HG03045 (cell line): ENCODE measurements around the gene CREG1.
"Not testable (repeated sequence)": the region's sequence is repeated elsewhere in the genome, so short reads cannot be mapped to it uniquely, and the experiment has no call there.

ENCODE experiments used
- ATAC-seq: cut with Tn5 transposase; IDR thresholded peaks from one replicate; pipeline ENCODE4 v1.9.1; 2021; ENCODE audit warnings: mild to moderate bottlenecking, moderate library complexity; ENCODE audit not compliant: unreplicated experiment

CREG1 gene

DNA sequence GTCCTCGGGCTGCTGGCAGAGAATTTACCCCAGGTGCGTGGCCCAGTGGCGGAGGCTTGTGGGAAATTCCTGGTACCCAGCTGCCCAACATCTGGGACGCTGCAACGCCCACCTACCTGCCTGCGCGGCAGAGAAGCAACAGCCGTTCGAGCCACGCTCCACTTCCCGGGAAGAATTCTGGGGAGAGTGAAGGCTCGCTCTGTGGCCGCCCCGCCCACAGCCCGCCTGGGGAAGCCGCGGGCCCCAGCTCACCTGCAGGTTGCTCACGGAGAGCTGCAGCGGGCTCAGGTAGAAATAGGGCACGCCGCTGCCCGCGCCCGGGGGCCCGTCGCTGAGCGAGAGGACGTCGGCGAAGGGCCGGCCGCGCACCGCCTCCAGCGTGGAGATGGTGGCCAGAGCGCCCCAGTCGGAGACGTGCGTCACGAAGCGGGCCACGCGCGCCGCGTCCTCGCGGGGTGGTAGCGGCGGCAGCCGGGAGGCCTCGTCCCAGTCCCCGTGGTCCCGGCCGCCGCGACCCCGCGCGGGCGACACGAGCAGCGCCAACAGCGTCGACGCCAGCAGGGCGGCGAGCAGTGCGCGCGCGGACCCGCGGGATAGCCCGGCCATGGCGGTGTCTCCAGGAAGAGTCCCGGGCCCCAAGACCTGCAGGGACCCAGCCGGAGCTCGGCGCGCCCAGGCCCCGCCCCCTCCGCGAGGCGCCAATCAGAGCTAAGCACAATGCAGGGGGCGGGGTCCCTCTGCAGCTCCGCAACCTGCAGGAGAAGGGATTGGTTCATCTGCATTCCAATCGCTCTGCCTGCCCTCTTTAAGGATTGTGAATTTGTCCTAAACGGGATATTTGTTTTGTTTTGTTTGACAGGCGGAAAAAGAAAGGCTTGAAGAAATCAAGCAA is at the start of gene CREG1:
Gene CREG1, minus strand, starts transcription at position 627 of the 892 bp plus-strand sequence.
- peak; percentile 99 for ATAC-seq

DNA sequence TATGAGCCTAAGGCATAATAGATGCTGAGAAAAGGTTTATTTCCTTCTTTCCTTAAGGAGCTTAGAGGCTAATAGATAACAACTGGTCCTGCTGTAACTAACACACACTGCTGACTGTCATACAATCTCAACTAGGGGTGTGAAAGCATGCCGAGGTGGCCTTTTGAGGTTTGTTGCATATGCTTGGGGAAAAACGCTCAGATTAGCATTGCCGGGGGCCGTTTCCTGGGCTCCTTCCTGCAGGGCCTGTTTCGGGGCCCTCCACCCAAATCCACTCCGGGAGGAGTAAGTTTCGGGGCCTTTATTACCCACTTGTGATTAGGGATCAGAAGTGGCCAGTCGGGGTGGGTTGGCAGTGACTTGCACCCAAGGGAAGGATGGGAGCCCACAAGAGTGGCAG is 49.3 kb upstream of the CREG1 start:
- ATAC-seq: no peak

DNA sequence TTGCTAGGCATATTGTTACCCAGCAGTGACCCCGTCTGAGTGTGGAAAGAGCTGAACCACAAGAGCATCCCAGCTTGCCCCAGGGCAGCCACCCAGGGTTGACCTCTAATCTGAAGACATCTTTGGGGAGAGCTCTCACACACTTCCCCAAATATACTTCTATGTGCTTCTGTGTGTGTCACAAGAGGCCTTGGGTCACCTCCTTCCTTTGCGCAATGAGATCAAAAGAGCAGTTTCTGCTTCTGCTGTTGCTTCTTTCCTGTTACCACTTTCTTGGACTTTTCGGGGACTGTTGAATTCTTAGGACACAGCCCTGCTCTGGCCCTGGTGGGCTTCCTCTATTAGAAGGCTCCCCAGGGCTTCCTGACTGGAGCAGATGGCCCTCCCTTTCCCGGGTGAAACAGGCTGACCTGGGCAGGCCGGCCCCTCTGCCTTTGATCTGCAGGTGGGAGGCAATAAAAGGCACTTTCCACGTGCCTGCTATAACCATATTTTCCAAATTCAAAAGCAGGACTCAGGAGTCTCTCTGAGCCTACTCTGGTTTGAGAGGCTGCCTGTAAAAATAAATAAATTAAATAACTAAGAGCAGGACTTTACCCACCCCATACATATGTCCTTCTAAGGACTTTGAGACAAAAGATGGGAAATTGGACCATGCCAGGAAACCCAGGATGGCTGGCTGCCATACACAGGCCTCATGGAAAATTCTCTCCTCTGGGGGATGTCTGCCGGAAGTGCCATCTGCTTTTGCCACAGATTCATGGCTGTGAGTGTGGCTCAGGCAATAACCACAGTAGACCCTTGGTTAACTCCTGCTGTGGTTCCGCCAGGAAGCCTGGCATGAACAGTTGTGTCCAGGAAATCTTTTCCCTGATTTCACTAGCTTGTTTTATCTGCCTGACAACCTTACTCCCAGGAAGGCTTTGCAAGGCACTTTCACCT is 48.2 kb upstream of the CREG1 start:
- no peak for ATAC-seq

DNA sequence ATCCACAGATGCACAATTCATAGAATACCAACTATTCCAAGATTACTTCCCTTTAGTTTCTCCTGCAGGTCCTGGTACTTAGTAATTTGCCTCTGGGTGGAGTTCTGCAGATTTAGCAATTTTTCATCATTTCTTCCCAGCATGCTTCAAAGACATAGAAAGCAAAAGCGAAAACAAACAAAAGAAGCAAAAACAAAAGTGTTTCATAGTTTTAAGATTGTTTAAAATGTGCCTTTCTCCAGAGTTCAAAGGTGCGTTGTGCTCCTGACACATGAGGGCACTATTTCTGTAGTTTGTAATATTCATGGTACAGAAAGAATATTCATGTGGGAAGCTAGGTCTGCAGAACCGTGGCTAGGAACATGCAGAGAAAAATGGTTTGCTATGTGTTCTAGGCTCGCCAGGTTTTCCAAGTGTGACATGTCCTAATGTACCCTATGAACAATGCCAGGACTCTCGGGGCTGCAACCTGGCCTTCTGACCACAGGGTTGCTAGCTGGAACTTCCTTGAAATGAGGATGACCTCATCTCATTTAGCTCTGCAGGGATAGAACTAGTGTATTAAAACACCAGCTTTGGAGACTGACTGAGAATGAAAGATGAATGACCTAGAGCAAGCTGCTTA is 46.5 kb upstream of the CREG1 start:
- ATAC-seq: peak; percentile 57

DNA sequence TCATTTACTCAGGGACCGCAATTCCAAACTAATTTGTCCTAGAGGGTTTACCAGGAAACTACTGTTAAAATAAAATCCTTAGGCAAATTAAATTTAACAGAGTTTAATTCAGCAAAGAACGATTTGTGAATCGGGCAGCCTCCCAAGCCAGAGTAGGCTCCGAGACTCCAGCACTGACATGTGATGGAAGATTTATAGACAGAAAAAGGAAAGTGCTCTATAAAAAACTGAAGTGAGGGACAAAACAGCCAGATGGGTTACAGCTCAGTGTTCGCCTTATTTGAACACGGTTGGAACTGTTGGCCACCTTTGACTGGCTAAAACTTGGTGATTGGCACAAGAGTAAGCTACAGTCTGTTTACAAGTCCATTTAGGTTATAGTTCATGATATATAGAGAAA is 41.3 kb upstream of the CREG1 start:
- no peak for ATAC-seq

DNA sequence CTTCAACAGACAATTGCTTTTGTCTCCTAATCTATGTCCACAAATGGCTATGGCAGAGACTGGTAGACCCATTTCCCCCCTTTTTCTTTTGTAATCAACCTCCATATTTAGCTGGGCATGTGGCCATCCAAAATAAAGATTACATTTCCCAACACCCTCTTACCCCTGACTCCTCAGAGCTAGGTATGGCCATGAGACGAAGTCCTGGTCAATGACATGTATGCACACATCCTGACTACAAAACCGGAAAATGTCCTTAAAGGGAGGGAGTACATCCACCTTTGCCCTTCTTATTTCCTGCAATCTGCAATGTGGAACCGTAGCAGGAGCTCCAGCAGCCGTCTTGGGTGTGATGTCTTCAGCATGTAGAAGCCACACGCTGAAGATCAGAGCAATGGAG is 40.3 kb upstream of the CREG1 start:
- ATAC-seq: no peak

DNA sequence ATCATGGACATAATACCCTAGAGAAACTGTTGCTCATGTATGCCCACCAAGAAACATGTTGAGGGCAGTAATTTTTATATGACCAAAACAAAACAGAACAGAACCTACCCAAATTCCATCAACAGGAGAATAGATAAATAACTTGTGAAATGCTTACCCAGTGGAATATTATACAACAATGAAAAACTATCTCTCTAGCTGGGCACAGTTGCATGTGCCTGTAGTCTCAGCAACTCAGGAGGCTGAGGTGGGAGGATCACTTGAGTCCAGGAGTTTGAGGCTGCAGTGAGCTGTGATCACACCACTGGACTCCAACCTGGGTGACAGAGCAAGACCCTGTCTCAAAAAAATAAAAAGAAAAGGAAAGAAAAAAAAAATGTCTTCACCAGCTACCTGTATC is 38.9 kb upstream of the CREG1 start:
- no peak for ATAC-seq

DNA sequence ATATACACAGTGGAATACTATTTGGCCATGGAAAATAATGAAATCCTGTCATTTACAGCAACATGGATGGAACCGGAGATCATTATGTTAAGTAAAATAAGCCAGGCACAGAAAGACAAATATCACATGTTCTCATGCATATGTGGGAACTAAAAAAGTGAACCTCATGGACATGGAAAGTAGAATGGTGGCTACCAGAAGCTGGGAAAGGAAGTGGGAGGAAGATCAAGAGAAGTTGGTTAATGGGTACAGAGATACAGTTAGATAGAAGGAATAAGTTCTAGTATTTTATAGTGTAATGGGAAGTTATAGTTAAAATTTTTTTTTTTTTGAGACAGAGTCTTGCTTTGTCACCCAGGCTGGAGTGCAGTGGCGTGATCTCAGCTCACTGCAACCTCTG is 34.8 kb upstream of the CREG1 start:
- ATAC-seq: no peak

DNA sequence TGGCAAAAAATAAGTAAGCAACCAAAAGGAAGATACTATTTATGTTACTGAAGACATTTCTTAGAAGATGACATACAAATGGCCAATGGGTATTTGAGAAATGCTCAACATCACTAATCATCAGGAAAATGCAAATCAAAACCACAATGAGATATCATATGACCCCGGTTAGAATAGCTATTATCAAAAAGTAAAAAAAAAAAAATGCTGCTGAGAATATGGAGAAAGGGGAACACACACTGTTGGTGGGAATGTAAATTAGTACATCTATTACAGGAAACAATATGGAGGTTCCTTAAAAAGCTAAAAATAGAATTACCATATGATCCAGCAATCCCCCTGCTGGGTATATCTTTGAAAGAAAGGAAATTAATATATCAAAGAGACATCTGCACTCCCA is 34.3 kb upstream of the CREG1 start:
- no peak for ATAC-seq

DNA sequence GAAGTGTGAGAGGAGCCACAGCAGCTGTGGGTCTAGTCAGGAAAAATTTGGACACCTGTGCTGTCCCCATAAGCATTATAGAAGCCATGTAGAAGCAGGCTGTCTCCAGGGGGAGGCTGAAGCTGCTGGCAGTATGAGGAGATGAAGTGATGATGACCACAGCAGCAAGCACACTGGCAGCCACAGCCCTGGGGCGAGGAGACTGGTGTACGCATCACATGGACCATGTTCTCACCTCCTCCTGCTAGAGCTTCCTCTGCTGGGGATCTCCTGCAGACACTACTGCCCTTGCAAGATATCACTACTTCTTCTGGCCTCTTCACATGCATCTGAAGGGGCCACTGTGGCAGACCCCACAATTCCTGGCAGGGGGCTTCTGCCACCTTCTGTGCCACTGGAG is 33.8 kb upstream of the CREG1 start:
- ATAC-seq: no peak

DNA sequence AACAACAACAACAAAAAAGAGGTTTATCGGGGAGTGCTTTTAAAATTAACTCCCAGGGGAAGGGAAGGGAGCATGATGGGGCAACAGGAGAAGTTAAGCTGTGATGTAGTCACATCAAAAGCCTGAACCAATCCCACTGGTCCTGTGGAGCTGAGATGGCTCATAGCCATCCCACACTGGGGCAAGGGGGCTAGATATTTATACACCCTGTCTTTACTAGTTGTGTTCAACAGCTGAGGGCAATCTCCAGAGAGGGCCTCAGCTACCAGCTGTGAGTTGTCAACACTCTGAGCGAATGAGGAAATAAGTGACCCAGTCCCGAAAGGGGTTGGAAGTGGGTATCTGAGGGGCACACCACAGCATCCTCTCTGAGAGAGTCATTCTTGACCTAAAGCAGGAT is 31.0 kb upstream of the CREG1 start:
- ATAC-seq: no peak

DNA sequence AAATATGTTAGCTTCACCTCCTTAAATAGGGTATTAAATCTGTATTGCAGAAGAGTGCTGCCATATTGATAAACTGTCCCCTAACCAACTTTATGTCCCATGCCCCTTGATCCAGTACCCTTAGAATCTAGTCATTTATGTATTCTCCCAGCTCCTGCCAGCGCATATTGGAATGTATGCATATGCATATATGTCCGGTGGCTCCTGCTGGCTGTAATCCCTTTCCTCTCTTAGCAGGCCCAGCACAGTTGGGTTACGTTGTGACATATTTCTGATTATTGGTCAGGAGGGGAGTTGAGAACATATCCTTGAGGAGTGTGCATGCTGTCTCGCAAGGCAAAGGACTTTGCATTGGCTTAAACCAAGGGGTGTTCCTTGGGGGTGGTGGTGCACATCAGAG is 29.2 kb upstream of the CREG1 start:
- ATAC-seq: no peak

DNA sequence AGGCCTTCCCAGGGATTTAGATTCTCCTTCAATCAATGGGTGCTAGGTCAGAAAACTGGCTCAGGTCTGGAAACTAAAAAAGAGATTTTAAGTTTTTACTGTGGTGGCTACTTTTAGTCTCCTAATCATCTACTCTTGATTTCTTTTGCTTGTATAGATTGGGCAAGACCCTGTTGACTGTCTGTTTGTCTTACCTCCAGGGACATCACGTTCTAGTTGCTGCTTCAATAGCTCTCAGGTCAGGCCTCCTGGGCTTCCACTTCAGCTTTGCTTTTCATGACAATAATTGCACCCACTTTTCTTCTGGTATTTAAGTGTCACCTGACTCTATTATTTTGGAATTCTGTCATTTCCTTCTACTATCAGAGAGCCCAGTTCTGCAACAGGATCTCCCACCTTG is 28.5 kb upstream of the CREG1 start:
- no peak for ATAC-seq

DNA sequence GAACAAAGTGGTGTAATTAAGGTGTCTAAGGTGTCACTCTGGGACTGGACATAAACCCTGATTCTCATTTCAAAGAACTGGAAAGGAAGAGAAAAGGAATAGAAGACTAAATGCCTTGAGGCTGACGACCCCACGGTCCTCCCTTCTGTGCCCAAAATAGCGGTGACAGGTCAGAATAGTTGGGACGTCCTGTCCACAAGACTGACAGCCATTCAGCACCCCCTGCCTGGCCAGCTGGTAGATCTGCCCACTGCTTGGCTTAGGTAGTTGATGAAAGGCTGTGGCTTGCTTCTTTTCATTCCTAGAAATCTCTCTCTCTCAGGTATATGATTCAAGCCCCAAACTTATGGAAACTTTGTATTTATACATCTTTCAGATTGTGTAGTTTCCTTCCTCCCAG is 26.4 kb upstream of the CREG1 start:
- no peak for ATAC-seq

DNA sequence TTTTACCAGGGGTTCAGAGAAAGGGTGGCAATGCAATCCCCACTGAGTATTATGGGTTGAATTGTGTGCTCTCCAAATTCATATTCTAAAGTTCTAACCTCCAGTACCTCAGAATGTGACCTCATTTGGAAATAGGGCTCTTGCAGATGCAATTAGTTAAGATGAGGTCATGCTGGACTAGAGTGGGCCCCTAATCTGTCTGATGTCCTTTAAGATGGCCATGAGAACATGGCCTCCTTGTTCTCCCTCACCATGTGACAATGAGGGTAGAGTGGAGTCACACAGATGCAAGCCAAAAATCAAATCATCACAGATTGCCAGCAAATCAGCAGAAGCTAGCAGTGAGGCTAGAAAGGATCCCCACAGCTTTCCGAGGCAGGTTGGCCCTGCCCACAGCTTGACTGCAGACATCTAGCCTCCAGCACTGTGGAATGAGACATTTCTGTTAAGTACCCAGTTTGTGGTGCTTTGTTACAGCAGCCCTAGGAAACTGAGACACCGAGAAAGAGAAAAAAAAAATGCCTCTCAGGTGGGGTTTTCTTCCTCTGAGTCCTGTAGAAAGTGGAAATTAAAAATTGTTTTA is 25.5 kb upstream of the CREG1 start:
- no peak for ATAC-seq

DNA sequence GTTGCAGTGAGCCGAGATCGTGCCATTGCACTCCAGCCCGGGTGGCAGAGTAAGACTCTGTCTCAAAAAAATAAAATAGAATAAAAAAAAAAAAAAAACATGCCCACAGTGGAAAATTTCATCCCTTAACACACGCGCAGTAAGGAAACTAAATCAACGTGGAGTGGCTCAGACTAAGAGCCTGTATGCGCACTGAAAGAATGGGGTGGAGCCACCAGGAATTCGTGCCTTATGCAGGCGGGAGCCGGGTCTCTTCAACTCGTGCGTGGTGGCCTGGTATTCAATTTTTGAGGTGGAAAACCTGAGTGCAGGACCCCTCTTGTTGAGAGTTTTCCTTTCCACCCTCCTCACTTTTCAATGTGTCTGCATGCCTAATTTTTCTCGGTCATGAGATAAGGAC is 22.1 kb upstream of the CREG1 start:
- no peak for ATAC-seq

DNA sequence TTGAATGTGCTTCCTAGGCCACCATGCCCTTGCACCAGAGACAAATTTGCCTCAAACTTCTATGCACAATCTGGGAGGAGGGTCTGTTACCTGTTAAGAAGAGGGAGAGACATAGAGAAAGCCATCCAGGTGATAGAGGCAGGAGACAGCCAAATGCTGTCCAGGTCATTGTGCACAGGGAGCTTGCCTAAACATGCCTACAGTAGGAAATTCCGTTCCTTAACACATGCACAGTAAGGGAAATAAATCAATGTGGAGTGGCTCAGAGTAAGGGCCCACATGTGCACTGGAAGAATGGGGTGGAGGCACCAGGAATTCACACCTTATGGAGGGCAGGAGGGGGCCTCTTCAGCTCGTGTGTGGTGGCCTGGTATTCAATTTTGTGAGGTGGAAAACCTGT is 19.5 kb upstream of the CREG1 start:
- no peak for ATAC-seq

DNA sequence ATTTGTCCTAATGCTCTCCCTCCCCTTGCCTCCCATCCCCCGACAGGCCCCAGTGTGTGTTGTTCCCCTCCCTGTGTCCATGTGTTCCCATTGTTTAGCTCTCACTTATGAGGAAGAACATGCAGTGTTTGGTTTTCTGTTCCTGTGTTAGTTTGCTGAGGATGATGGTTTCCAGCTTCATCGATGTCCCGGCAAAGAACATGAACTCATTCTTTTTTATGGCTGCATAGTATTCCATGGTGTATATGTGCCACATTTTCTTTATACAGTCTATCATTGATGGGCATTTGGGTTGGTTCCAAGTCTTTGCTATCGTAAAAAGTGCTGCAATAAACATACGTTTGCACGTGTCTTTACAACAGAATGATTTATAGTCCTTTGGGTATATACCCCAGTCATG is 17.1 kb upstream of the CREG1 start:
- ATAC-seq: not testable (repeated sequence)

DNA sequence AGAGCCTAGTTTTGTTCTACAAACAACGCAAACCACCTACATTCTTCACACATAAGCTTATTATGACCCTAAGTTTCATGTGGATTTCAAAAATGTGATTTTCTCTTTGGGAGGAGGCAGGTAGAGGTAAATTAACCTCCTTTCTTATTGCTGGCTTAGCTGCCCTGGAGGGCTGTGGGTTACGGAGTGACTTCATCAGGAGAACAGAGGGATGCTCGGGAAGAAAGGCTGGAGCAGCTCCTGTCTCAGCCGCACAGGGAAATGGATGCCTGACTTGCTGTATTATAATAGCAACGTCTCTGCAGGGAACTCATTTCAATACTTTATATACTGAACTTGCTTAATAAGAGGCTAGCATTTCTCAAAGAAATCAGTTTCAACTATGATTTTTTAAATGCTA is 14.1 kb upstream of the CREG1 start:
- ATAC-seq: no peak

DNA sequence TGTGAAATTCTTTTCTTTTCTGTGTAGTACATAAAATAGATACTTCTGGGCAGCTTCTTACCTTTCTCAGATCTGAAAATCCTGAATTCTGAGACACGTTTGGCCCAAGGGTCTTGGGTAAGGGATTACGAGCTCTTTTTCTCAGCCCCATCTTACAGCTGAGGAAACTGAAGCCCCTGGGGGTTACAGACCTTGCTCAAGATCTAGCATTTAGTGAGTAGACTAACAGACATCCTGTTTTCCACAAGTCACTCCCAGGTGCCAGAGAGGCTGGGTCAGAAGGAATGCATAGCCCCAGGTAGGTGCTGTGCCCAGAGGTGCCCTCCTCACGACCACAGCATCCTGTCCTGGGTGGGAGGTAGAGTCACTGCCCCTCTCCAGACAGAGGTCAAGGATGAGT is 13.2 kb upstream of the CREG1 start:
- ATAC-seq: no peak

DNA sequence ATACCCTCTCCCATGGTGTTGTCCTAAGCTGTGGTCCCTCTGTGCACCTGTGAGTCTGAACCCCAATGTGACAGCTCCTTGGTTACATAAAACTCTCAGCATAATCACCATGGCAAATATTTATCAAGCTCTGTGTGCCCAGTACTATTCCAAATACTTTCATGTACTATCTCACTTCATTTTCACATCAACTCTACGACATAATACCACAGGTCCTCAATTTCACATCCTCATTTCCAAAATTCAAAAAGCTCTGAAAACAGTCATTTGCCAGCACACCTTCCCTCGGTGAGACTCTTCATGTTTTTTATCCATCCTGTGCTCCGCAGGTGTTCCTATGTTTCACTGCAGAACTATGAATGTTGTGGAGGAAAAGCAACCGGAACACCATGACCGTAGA is 12.4 kb upstream of the CREG1 start:
- no peak for ATAC-seq
